SK-N-SH (cell line): ENCODE results near the gene CPEB3.

Source experiments
- CTCF ChIP-seq: fragments of 200-600 bp; sonication (generic); IDR thresholded peaks from 2 replicates; pipeline ENCODE4 v1.6.1; 2017; ENCODE audit warnings: antibody characterized with exemption, mild to moderate bottlenecking, moderate library complexity
- FOXM1 ChIP-seq: IDR thresholded peaks from 2 replicates; pipeline ENCODE4 v1.4.0; 2012; ENCODE audit warnings: low read depth, mild to moderate bottlenecking
- JUND ChIP-seq: IDR thresholded peaks from 2 replicates; pipeline ENCODE4 v1.4.0; 2012
- POLR2AphosphoS5 ChIP-seq: IDR thresholded peaks from 2 replicates; pipeline ENCODE4 v1.6.1; 2012; ENCODE audit warnings: low read depth, low read length

- TF ChIP-seq CTCF (no peak), POLR2AphosphoS5 (no peak), JUND (no peak), FOXM1 (no peak)
Measured at GRCh38 chr10:92323079-92323478, 32.2 kb upstream of the CPEB3 start.
